ENCODE measurements around the gene GJA10. TPM values are rescaled to one million over a fixed set of nuclear protein-coding genes. Genes with fewer than 3 reads are reported as not detected.
A peak's percentile ranks its signal among the peaks of the same experiment; 100 is the strongest.

The GJA10 gene
- polyA plus RNA-seq, 1 of the 3 experiments (the other 2 are of a cell fraction): not detected

- TF ChIP-seq ZBTB33 (IDR thresholded peaks at IDR 0.05; ENCODE audit: borderline replicate concordance, low read depth): no peak
- TF ChIP-seq SMC3 (IDR thresholded peaks at IDR 0.05; ENCODE audit: low read depth, low read length): no peak
- no peak for TF ChIP-seq CTCF (IDR thresholded peaks at IDR 0.05)
- TF ChIP-seq TCF12 (IDR thresholded peaks at IDR 0.05): no peak
- no peak for TF ChIP-seq EP300 (IDR thresholded peaks at IDR 0.05; ENCODE audit: borderline replicate concordance in 1 of 2, low read depth in 1 of 2, low read length in 1 of 2)
- TF ChIP-seq RCOR1 (IDR thresholded peaks at IDR 0.05; ENCODE audit: low read length): no peak
- TF ChIP-seq FOSL2 (IDR thresholded peaks at IDR 0.05; ENCODE audit: borderline replicate concordance, low read depth): no peak
Observed at GRCh38 chr6:89927264-89927663, 33.0 kb downstream of the GJA10 start (continued).

- H3K9me2 ChIP-seq: no peaks in the 10 kb centered on the region
- no peaks in the 10 kb centered on the region for H3K79me2 ChIP-seq (ENCODE audit: insufficient read depth)
- 63% methylated on average over 6 of the region's 6 CpGs for whole genome bisulfite sequencing (ENCODE audit: low lambda C conversion rate)
- ChIA-PET POLR2A (no interaction called here), CTCF (interaction anchor here (1.0 to 1.7 kb wide), 3 partner anchors 12 to 560 kb away, joined by 3 to 10 read pairs (median 4); no protein-coding TSS in a partner anchor)
- no peaks in the 10 kb centered on the region for H4K20me1 ChIP-seq (ENCODE audit: insufficient read depth)
- no peak overlapping the region for H3K9ac ChIP-seq
- no peak overlapping the region for H3K4me3 ChIP-seq (ENCODE audit: low read depth in 2 of 2, low read length in 1 of 2)
- H3K27ac ChIP-seq (ENCODE audit: low read depth in 2 of 2, low read length in 1 of 2): peak overlapping the region in 1 of 2 experiments; percentile 47; a peak in 2 of 4 replicates
- no peaks in the 10 kb centered on the region for H3K9me3 ChIP-seq
- H3F3A ChIP-seq (replicated peaks; ENCODE audit: insufficient read depth): no peaks in the 10 kb centered on the region
- peaks cover 3 to 7% of the 10 kb centered on the region in 2 experiments; a peak in 2 of 4 replicates for H3K4me1 ChIP-seq (ENCODE audit: control insufficient read depth in 1 of 2, insufficient read depth in 2 of 2, low read depth in 1 of 2, low read length in 1 of 2)
- DNase-seq: no peak
- H3K27me3 ChIP-seq (ENCODE audit: insufficient read depth): no peaks in the 10 kb centered on the region
- no peak overlapping the region for H2AFZ ChIP-seq (ENCODE audit: low read depth)
- H3K4me2 ChIP-seq: no peak overlapping the region
- H3K36me3 ChIP-seq (replicated peaks in 1 of 2; ENCODE audit: control insufficient read depth in 1 of 2, insufficient read depth in 2 of 2, low read length in 1 of 2): no peaks in the 10 kb centered on the region
- TF ChIP-seq GABPA (IDR thresholded peaks at IDR 0.05; ENCODE audit: low read depth) (no peak), JUND (IDR thresholded peaks at IDR 0.05) (no peak), IRF3 (IDR thresholded peaks at IDR 0.05; ENCODE audit: low read depth, low read length) (no peak), PBX3 (IDR thresholded peaks at IDR 0.05) (no peak), CHD2 (IDR thresholded peaks at IDR 0.05; ENCODE audit: low read length, partially characterized antibody) (no peak), MAX (IDR thresholded peaks at IDR 0.05; ENCODE audit: low read depth) (no peak)
Observed at GRCh38 chr6:89927791-89928550, 33.7 kb downstream of the GJA10 start.
